Central memory CD4-positive, alpha-beta T cell (primary cell): ENCODE results near the gene ADCY1.

Experiments used
- DNase-seq: peaks from one replicate; pipeline ENCODE4 v3.0.0; 2022

ADCY1 gene

GRCh38 chr7:45626441-45627430 is 52.6 kb downstream of the ADCY1 start:
- DNase-seq: no peak

- no peak for DNase-seq
Measured at GRCh38 chr7:45627691-45628456, 53.7 kb downstream of the ADCY1 start.

- no peak for DNase-seq
Measured at GRCh38 chr7:45631569-45631968, 57.4 kb downstream of the ADCY1 start.

GRCh38 chr7:45636733-45637132 is 62.6 kb downstream of the ADCY1 start:
- DNase-seq: no peak

- DNase-seq: no peak
Measured at GRCh38 chr7:45638916-45639315, 64.7 kb downstream of the ADCY1 start.

GRCh38 chr7:45642044-45642443 is 67.9 kb downstream of the ADCY1 start:
- no peak for DNase-seq

GRCh38 chr7:45643630-45644029 is 69.5 kb downstream of the ADCY1 start:
- no peak for DNase-seq

GRCh38 chr7:45644237-45644636 is 70.1 kb downstream of the ADCY1 start:
- no peak for DNase-seq

GRCh38 chr7:45645141-45645969 is 71.2 kb downstream of the ADCY1 start:
- no peak for DNase-seq

GRCh38 chr7:45646207-45646821 is 72.1 kb downstream of the ADCY1 start:
- no peak for DNase-seq

- no peak for DNase-seq
Measured at GRCh38 chr7:45646996-45647825, 73.0 kb downstream of the ADCY1 start.

GRCh38 chr7:45647967-45648670 is 74.0 kb downstream of the ADCY1 start:
- DNase-seq: no peak

- DNase-seq: no peak
Measured at GRCh38 chr7:45648671-45648995, 74.5 kb downstream of the ADCY1 start.

- DNase-seq: no peak
Measured at GRCh38 chr7:45649560-45650346, 75.6 kb downstream of the ADCY1 start.

- DNase-seq: no peak
Measured at GRCh38 chr7:45650404-45651394, 76.5 kb downstream of the ADCY1 start.

- DNase-seq: no peak
Measured at GRCh38 chr7:45651540-45651939, 77.4 kb downstream of the ADCY1 start.

GRCh38 chr7:45652630-45653029 is 78.5 kb downstream of the ADCY1 start:
- no peak for DNase-seq

GRCh38 chr7:45653209-45653907 is 79.2 kb downstream of the ADCY1 start:
- DNase-seq: no peak
